CD14-positive monocyte (primary cell): ENCODE measurements around the gene SPIRE2. TPM values are rescaled to one million over a fixed set of nuclear protein-coding genes. Genes with fewer than 3 reads are reported as not detected.
A peak's percentile ranks its signal among the peaks of the same experiment; 100 is the strongest.

ENCODE experiments used
- DNase-seq, 3 donors: peaks; one replicate each; pipeline ENCODE4 v3.0.0-alpha.2; 2011 to 2022
- H2AFZ ChIP-seq: 2 replicates; pipeline ENCODE4 v1.6.0; 2012; ENCODE audit warnings: mild to moderate bottlenecking, low read depth, low read length, inconsistent platforms; ENCODE audit not compliant: insufficient read depth, poor library complexity, severe bottlenecking
- H3K27ac ChIP-seq, 2 donors: 1 replicate in 1 of 2; 2 replicates in 1 of 2; pipeline ENCODE4 v1.5.1; 2012 to 2013; ENCODE audit warnings: low read length in 2 of 2, control low read depth in 1 of 2, inconsistent platforms in 1 of 2, low read depth in 1 of 2, mild to moderate bottlenecking in 1 of 2
- H3K27me3 ChIP-seq, 2 donors: one replicate each; pipeline versions ENCODE4 v1.6.0 to v1.6.1; 2011 to 2013; ENCODE audit warnings: low read length in 2 of 2; ENCODE audit not compliant: control insufficient read depth in 2 of 2, insufficient read depth in 2 of 2
- H3K36me3 ChIP-seq, 2 donors: replicated peaks in 1 of 2; 1 replicate in 1 of 2; 2 replicates in 1 of 2; pipeline versions ENCODE4 v1.5.1 to v1.6.1; 2012 to 2013; ENCODE audit warnings: low read length in 2 of 2, control low read depth in 1 of 2, inconsistent platforms in 1 of 2, mild to moderate bottlenecking in 1 of 2; ENCODE audit not compliant: insufficient read depth in 2 of 2, control insufficient read depth in 1 of 2
- H3K4me1 ChIP-seq, 2 donors: 1 replicate in 1 of 2; 2 replicates in 1 of 2; pipeline versions ENCODE4 v1.5.1 to v1.6.1; 2012 to 2013; ENCODE audit warnings: low read length in 2 of 2, control low read depth in 1 of 2, inconsistent platforms in 1 of 2, mild to moderate bottlenecking in 1 of 2, moderate library complexity in 1 of 2; ENCODE audit not compliant: insufficient read depth in 2 of 2, control insufficient read depth in 1 of 2
- H3K4me2 ChIP-seq: replicated peaks from 2 replicates; pipeline ENCODE3; 2012; ENCODE audit warnings: low read length, moderate library complexity, mild to moderate bottlenecking; ENCODE audit not compliant: poor library complexity, severe bottlenecking; ENCODE audit errors: extremely low read depth
- H3K4me3 ChIP-seq, 3 experiments: fragments of 200-600 bp in 1 of 3; sonication (generic) in 1 of 3; replicated peaks in 1 of 3; 1 replicate in 2 of 3; 2 replicates in 1 of 3; pipeline ENCODE4 v1.5.1; 2011 to 2013; ENCODE audit warnings: low read length in 3 of 3, mild to moderate bottlenecking in 3 of 3, control low read depth in 2 of 3, low read depth in 2 of 3, inconsistent platforms in 1 of 3, moderate library complexity in 1 of 3
- H3K79me2 ChIP-seq: 2 replicates; pipeline ENCODE4 v1.6.0; 2012; ENCODE audit warnings: mild to moderate bottlenecking, control low read depth, inconsistent platforms, low read length, moderate library complexity; ENCODE audit not compliant: insufficient read depth
- H3K9ac ChIP-seq: 2 replicates; pipeline ENCODE4 v1.6.0; 2017; ENCODE audit warnings: low read length, mild to moderate bottlenecking; ENCODE audit not compliant: insufficient read depth, poor library complexity, severe bottlenecking
- H3K9me3 ChIP-seq, 2 donors: replicated peaks in 1 of 2; 1 replicate in 1 of 2; 2 replicates in 1 of 2; pipeline versions ENCODE4 v1.5.1 to v1.6.1; 2012 to 2013; ENCODE audit warnings: low read length in 2 of 2, control low read depth in 1 of 2; ENCODE audit not compliant: control insufficient read depth in 1 of 2, insufficient read depth in 1 of 2
- H4K20me1 ChIP-seq: 2 replicates; pipeline ENCODE4 v1.6.0; 2012; ENCODE audit warnings: mild to moderate bottlenecking, low read length, control low read depth, moderate library complexity; ENCODE audit not compliant: insufficient read depth
- H3K27ac Mint-ChIP-seq, 7 donors: one replicate each; pipeline ENCODE4 v1.8.0; 2020; ENCODE audit warnings: mild to moderate bottlenecking in 7 of 7, mixed read lengths in 7 of 7, moderate library complexity in 6 of 7, inconsistent platforms in 2 of 7
- H3K27me3 Mint-ChIP-seq, 3 donors: one replicate each; pipeline ENCODE4 v1.8.0; 2021 to 2022; ENCODE audit warnings: low read depth in 3 of 3, mild to moderate bottlenecking in 3 of 3, mixed read lengths in 3 of 3, moderate library complexity in 3 of 3, inconsistent platforms in 1 of 3
- H3K36me3 Mint-ChIP-seq, 2 donors: one replicate each; pipeline ENCODE4 v1.8.0; 2020; ENCODE audit warnings: mixed read lengths in 2 of 2, inconsistent platforms in 1 of 2, mild to moderate bottlenecking in 1 of 2
- H3K4me1 Mint-ChIP-seq: one replicate; pipeline ENCODE4 v1.8.0; 2020; ENCODE audit warnings: mild to moderate bottlenecking, mixed read lengths
- H3K4me3 Mint-ChIP-seq, 2 donors: one replicate each; pipeline ENCODE4 v1.8.0; 2020; ENCODE audit warnings: mild to moderate bottlenecking in 2 of 2, mixed read lengths in 2 of 2, moderate library complexity in 1 of 2
- H3K9me3 Mint-ChIP-seq, 7 donors: one replicate each; pipeline ENCODE4 v1.8.0; 2020 to 2022; ENCODE audit warnings: mixed read lengths in 7 of 7, mild to moderate bottlenecking in 6 of 7, moderate library complexity in 6 of 7, inconsistent platforms in 2 of 7
- WGBS: methylation state at CpG from one replicate; pipeline ENCODE4 v1.1.5; 2013; ENCODE audit warnings: missing lambda C conversion rate; ENCODE audit not compliant: insufficient coverage; 5-methylcytosine and 5-hydroxymethylcytosine counted together
- intact Hi-C, 2 donors: fragments of 100-400 bp; cut with micrococcal nuclease; formaldehyde crosslinking; loops; one replicate each; pipeline versions ENCODE4 v1.15.0 to v1.15.1; 2023
- polyA plus RNA-seq, 3 donors: library from polyadenylated mRNA; depleted of rRNA in 1 of 3; unstranded in 2 of 3; stranded (reverse) in 1 of 3; fragments of 300-500 nt in 2 of 3; fragments of >200 nt in 1 of 3; fragmentation: Illumina TruSeq in 2 of 3; gene quantifications; 1 replicate in 2 of 3; 2 replicates in 1 of 3; pipeline ENCODE4 v1.2.3, GENCODE V29; 2012 to 2021
- TF ChIP-seq, protein P1 (sequence below): fragments of 200-600 bp; IDR thresholded peaks from one replicate; pipeline ENCODE4 v1.8.0; 2022; ENCODE audit warnings: antibody characterized with exemption, mild to moderate bottlenecking

Gene SPIRE2
- polyA plus RNA-seq, 3 donors, result 0.09 to 1.2 TPM; not detected in 1

DNA sequence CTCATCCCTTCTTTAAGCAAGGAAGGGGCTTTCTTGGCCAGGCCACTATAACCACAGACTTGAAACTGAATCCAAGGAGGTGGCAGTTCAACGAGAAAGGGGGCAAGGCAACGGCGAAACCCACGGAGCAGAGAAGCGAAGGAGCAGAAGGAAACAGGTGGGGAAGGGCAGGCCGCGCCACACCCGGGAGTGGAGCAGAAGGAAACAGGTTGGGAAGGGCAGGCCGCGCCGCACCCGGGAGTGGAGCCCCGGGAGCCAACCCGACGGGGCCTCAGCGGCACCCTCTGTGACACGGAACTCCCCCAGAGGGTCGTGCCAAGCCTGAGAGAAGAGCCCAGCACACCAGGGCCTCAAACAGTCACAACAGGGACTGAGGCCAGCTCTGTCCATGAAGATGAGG is 32.2 kb upstream of the SPIRE2 start:
- 91% methylated on average over 16 of the region's 18 CpGs for WGBS
- intact Hi-C loops, result no loop called here
- Histone ChIP-seq H4K20me1 (no peaks in the 10 kb centered on the region), H3K9me3 (no peaks in the 10 kb centered on the region), H3K4me3 (no peak overlapping the region), H3K27me3 (no peaks in the 10 kb centered on the region), H2AFZ (no peak overlapping the region), H3K9ac (no peak overlapping the region), H3K79me2 (no peaks in the 10 kb centered on the region), H3K27ac (no peak overlapping the region), H3K4me1 (no peaks in the 10 kb centered on the region), H3K36me3 (peaks cover 13 to 50% of the 10 kb centered on the region in 2 donors), H3K4me2 (no peak overlapping the region)
- Mint-ChIP-seq H3K36me3 (peaks cover 41 to 62% of the 10 kb centered on the region in 2 donors), H3K27ac (no peak overlapping the region), H3K9me3 (no peaks in the 10 kb centered on the region), H3K27me3 (peaks cover 0 to 5% (median 0%) of the 10 kb centered on the region in 3 donors), H3K4me3 (no peak overlapping the region), H3K4me1 (peaks cover 2% of the 10 kb centered on the region)
- TF ChIP-seq, protein P1, sequence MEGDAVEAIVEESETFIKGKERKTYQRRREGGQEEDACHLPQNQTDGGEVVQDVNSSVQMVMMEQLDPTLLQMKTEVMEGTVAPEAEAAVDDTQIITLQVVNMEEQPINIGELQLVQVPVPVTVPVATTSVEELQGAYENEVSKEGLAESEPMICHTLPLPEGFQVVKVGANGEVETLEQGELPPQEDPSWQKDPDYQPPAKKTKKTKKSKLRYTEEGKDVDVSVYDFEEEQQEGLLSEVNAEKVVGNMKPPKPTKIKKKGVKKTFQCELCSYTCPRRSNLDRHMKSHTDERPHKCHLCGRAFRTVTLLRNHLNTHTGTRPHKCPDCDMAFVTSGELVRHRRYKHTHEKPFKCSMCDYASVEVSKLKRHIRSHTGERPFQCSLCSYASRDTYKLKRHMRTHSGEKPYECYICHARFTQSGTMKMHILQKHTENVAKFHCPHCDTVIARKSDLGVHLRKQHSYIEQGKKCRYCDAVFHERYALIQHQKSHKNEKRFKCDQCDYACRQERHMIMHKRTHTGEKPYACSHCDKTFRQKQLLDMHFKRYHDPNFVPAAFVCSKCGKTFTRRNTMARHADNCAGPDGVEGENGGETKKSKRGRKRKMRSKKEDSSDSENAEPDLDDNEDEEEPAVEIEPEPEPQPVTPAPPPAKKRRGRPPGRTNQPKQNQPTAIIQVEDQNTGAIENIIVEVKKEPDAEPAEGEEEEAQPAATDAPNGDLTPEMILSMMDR, result no peak
- DNase-seq, result no peak

DNA sequence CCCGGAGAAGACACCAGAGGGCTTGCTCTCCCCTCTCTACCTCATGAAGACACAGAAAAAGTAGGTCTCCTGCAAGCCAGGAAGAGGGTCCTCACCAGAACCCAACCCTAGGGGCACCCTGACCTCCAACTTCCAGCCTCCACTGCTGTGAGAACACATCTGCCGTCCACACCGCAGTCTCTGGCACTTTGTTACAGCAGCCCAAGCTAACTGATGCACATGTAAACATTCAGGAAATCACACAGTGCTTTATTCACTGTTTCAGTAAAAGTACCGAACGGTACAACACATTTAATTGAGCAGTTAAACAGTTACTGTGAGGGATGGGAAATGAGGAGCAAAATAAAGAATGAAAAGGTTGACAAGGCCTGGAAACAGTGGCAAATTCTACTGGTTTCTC is 30.1 kb upstream of the SPIRE2 start:
- no peak overlapping the region for H3K9ac ChIP-seq
- no peaks in the 10 kb centered on the region for H4K20me1 ChIP-seq
- H3K4me3 Mint-ChIP-seq, result no peak overlapping the region
- no peaks in the 10 kb centered on the region for H3K27me3 ChIP-seq
- no peaks in the 10 kb centered on the region for H3K4me1 ChIP-seq
- intact Hi-C loops, result no loop called here
- no peak overlapping the region for H3K4me2 ChIP-seq
- H3K27ac ChIP-seq, result no peak overlapping the region
- H3K36me3 Mint-ChIP-seq, result peaks cover 29 to 63% of the 10 kb centered on the region in 2 donors
- H3K9me3 ChIP-seq, result no peaks in the 10 kb centered on the region
- 100% methylated on average over 1 of the region's 5 CpGs for WGBS
- H3K79me2 ChIP-seq, result no peaks in the 10 kb centered on the region
- DNase-seq, result no peak
- peak overlapping the region in 1 of 7 donors; percentile 5 for H3K27ac Mint-ChIP-seq
- peaks cover 10 to 51% of the 10 kb centered on the region in 2 donors for H3K36me3 ChIP-seq
- H2AFZ ChIP-seq, result no peak overlapping the region
- H3K4me1 Mint-ChIP-seq, result no peaks in the 10 kb centered on the region
- H3K4me3 ChIP-seq, result no peak overlapping the region
- TF ChIP-seq, protein P1, result no peak
- no peaks in the 10 kb centered on the region for H3K9me3 Mint-ChIP-seq
- H3K27me3 Mint-ChIP-seq, result peaks cover 0 to 7% (median 0%) of the 10 kb centered on the region in 3 donors
